Stimulated activated CD4-positive, alpha-beta T cell treated with anti-CD3 and anti-CD28 coated beads, Interleukin-12 subunit alpha, Interleukin-12 subunit beta, amount 100 ng/mL, for 4 hours (primary cell): ENCODE measurements around the gene CENPP.

ENCODE experiments used
- DNase-seq: peaks from one replicate; pipeline ENCODE4 v3.0.0-alpha.2; 2020

The CENPP gene

DNA sequence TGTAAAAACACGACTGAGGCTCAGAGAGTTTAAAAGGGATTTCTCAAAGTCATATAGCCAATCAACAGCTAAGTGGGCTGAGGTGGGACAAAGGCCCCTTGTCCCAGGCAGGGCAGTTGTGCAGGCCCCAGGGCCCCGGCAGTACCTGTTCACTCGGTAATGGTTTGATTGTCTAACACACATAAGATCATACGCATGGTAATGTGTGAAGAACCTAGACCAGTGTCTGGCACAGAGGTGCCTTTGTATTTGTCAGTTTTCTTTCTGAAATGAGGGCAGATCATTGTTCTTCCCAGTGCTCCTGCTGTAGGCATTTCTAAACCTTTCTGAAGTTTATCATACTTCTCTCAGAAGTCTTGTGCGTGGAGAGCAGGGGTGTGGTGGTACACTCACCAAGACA lies 277.3 kb downstream of the CENPP start:
- no peak for DNase-seq

DNA sequence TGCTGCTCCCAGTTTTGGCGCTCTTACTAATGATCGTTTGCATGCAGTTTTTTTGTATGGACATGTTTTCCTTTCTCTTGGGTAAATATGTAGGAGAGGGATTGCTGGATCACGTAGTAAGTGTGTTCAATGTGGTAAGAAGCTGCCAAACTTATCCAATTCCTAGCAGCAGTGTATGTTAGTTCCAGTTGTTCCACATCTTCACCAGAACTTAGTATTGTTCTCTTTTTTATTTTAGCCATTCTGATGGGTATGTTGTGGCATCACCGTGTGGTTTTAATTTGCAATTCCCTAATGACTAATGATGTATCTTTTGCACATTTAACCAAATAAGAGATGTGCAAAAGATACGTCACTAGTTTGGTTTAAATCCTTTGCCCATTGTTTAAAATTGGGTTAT lies 278.2 kb downstream of the CENPP start:
- no peak for DNase-seq

DNA sequence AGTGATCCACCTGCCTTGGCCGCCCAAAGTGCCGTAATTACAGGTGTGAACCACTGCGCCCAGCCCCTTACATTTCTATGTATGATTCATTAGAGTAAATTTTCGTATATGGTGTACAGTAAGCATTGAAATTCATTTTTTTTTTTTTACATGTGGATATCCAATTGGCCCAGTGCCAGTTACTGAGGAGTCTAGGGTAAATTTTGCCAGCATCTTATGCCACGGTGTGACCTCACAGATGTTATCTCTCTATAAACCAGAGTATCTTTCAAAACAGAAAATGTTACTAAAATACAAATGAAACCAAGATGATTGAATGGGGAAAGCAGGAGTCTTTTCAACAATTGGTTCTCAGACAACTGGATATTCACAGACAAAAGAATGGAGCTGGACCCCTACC lies 279.5 kb downstream of the CENPP start:
- no peak for DNase-seq

GRCh38 chr9:92607088-92607487 lies 281.3 kb downstream of the CENPP start:
- no peak for DNase-seq

DNA sequence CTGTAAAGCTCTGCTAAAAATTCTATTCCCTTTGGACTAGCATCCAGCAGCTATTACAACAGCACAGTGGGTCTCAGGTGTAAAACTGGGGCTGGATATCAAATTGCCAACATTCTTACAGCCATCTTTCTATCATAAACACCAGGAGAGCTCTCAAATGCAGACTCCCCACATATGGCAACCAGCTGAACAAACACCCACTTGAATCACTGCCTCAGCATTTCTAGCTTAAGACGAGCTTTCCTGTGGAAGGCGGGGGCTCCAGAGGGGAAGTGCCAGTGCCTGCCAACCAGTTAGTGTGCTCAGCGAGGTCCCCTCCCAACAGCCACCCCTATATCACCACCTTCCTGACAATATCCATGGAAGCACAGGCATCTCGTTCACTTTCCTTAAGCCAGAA lies 282.0 kb downstream of the CENPP start:
- DNase-seq: no peak

- DNase-seq: no peak
These were observed 282.6 kb downstream of the CENPP start for GRCh38 chr9:92608241-92608908.

DNA sequence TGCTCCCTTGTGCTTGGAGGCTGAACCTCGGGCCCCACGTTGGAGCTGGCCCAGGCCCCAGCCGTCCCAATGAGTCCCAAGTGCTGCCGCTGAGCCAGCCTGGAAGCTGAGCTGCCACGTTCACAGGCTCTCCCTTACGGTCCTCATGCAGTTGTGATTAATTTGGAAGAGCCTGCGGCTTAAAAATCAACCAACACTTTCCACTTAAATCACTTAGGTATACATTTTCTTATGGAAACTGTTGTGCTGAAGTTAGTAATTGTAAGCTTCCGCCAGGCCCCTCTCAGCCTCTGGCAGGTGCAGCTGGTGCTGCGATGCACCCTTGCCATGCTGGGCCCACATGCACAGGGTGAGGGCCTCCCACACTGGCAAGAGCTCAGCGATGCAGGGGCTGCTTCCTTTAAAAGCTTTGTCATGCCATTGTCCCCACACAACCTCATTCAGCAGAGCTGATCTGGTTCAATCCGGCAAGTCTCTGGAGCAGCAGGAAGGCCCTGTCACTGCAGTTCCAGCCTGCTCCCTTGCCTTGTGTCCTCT lies 283.2 kb downstream of the CENPP start:
- DNase-seq: no peak

DNA sequence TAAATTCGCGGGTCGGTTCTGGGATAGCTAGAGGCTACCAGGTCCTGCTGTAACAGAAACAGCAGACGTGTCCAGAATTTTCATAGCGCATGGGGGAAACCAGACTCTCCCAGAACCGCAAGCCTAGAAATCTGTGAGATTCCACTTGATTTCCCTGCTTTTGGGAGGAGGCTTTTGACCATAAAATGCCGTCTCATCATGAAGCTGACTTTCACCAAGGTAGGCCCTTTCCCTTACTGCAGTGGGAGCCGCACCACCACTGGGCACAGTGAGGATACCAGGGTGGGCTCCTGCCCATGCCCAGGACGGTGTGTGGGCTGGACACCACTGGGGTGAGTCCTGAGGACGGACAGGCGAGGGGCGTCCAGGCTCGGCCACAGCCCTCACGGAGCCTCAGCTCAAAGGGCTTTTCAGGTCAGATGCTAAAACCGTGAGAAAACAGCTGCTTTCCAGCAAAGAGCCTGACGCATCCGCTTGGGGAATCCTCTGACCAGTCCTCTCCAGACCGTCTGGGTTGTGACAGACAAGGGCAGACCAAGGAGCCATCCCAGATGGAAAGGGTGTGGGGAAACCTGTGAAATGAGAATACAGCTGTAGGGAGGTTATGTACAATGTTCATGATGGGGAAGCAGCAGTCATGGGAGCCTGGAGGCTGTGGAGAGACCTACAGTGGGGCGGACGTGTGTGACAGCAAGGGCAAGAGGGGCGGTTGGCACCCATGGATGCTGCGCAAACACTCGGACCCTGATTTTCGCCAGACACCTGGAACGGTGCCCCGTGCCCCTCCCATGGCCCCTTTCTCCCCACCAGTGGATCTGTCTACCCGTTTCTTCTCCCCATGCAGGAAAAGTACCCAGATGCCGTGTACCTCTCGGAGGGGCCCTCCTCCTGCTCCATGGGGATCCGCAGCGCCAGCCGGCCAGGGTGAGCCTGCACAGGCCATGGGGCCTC lies 285.0 kb downstream of the CENPP start:
- no peak for DNase-seq

DNA sequence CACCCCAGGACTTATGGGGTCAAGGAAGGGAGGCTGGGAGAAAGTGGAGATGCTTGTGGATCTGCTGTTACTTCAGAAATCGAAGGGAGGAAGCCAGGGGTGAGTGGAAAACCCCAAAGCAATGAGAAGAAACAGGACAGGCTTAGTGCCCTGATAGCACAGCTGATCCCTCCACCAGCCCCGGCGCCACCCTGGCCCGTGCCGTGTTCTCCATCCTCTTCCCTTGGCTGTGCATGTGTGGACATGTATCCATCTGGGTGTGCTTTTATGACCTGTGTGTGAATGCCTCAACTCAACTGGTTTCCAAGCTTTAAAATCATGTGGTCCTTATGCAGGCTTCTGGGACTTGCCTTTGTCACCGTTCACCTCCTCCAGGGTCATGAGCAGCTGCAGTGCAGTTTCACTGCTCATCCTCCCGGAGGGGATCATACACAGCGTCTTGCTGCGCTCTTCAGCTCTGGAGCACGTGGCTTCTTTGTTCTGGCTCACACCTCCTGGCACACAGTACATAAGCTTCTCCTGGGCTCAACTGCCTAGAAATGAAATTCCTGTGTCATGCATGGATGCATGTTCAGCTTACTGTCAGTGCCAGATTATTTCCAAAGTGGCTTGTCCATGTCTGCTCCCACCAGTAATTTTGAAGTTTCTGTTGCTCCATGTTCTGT lies 286.0 kb downstream of the CENPP start:
- DNase-seq: no peak

- no peak for DNase-seq
These were observed 286.5 kb downstream of the CENPP start for GRCh38 chr9:92612292-92612691.

DNA sequence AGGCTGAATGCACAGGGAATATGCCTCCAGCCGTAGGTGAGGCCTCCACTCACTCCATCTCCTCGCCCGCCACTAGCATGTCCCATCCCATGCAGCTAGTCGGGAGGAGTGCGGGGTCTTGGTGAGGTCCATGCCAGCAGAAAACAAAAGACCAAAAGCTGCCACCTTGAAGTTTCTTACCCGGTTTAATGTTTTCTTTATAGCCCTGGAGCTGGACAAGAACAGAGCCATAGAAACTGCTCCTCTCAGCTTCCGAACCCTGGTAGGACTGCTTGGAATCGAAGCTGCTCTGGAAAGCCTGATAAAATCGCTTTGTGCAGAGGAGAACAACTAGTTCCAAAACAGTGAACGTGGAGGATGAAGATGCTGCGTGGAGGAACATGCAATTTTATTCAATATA lies 287.1 kb downstream of the CENPP start:
- no peak for DNase-seq

GRCh38 chr9:92613268-92614122 lies 287.7 kb downstream of the CENPP start:
- DNase-seq: no peak

GRCh38 chr9:92614123-92614510 lies 288.4 kb downstream of the CENPP start:
- DNase-seq: no peak

DNA sequence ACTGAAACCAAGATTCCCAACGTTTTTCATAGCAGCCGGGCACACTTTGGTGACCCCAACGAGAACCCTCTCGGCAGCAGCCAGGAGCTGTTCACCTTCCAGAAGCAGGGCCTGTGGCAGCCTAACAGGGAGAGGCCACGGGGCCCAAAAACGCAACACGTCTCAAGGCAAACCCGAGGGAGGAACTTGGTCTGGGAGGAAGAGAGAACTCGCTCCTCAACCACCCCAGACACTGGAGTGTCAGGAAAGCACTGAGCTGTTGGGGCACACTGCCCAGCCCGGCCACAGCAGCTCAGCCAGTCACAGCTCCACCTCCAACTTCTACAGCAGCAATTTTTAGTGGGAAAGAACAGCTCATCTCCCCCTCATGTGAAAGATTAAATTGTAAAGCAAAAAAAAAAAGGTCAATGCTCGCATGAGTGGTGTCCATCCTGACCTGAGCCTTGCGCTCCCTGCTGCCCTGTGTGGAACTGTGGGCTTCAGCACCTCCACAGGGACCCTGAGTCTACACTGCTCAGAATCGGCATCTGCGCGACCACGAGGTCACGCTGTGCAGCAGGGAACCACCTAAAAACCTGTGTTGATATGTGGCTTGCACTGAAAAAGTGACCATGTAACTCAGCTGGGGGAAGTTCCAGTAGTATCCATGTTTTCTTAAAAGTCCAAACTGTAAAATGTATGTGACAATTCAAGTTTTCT lies 289.2 kb downstream of the CENPP start:
- no peak for DNase-seq

- DNase-seq: no peak
These were observed 290.0 kb downstream of the CENPP start for GRCh38 chr9:92615790-92616189.

DNA sequence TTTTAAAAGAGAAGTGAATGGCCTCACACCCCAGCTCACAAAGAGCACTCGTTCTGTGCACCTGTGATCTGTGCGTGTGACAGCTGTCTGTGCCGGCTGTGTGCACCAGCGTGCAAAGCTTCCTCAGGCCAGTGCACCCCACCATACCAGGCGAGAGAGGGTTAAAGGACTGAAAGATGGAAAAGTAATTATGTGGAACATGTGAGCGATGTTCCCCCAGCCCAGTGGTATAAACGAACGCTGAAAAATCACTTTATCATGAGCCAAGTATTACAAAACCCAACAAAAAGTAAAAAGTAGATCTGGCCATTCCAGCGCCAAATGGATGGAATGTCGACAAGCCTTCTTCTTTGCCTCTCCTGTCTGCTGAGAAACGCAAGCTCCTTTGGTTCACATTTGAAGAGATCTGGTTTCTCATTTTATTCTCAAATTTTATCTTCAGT lies 290.5 kb downstream of the CENPP start:
- DNase-seq: no peak

GRCh38 chr9:92616655-92617111 lies 290.9 kb downstream of the CENPP start:
- DNase-seq: no peak

DNA sequence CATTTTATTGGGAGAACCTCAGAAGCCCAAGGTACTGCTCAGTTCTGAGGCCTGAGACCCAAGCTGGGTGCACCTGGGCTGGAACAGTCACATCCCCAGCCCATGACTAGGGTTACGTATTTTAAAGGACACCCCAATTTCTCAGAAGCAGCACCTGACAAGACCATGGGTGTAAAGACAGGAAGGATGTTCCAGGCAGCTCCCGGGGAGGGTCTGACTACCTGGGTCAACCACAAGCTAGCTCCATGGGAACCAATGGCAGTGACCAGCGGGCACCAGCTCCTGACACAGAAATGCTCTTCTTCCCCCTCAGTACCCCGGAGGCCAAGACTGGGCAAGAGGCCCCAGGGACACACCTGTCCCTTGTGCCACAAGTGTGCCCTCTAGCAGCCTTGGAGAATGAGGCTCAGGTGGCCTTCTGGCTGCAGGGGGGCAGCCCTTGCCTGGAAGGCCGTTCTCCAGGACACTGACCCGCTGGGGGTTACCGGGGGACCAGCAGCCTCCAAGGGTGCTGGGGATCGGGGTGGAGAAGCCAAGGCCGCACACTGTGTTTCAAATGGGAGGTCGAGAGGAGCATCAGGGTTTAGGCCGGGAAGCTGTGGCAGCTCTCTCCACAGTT lies 291.6 kb downstream of the CENPP start:
- no peak for DNase-seq

DNA sequence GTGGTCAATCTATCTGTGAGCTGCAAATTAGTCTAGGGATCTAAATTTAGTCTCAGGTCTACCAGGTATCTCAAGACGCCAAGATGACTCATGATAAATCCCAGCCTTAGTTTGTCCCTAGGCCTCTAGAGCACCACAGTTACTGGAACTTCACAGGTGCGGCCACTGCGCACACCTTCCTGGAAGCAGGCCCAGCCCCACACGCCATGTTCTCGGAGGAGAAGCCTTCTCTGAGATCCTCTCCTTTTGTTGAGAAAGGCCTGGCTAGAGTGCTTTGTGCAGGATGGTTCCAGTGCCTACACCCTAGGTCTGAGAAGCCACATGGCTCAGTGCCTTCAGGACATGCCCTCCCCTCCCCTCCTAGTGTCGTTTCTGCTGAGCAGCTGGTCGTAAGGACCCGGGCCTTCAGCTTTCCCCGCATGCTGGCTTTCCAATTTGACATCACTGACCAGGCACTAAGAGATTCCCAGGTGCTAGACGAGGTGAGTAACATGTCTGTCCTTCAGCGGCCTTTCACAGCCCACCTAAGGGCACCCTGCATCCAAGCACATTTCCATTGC lies 292.3 kb downstream of the CENPP start:
- no peak for DNase-seq

GRCh38 chr9:92618633-92619225 lies 293.0 kb downstream of the CENPP start:
- no peak for DNase-seq
